Esophagus (tissue), 2 donors: ENCODE measurements around the gene CHST2. TPM values are rescaled to one million over a fixed set of nuclear protein-coding genes. Genes with fewer than 3 reads are reported as not detected.
A peak's percentile ranks its signal among the peaks of the same experiment; 100 is the strongest.

Source experiments
- H3K27ac ChIP-seq, 2 donors: one replicate each; pipeline ENCODE4 v1.5.1; 2013; ENCODE audit warnings: low read depth in 2 of 2, mild to moderate bottlenecking in 2 of 2, inconsistent platforms in 1 of 2, low read length in 1 of 2, moderate library complexity in 1 of 2
- H3K27me3 ChIP-seq, 2 donors: one replicate each; pipeline ENCODE4 v1.6.1; 2013; ENCODE audit warnings: low read length in 2 of 2, control low read depth in 1 of 2, mild to moderate bottlenecking in 1 of 2; ENCODE audit not compliant: insufficient read depth in 2 of 2, control insufficient read depth in 1 of 2
- H3K36me3 ChIP-seq, 2 donors: one replicate each; pipeline ENCODE4 v1.6.1; 2013; ENCODE audit warnings: low read length in 1 of 2; ENCODE audit not compliant: control insufficient read depth in 2 of 2, insufficient read depth in 2 of 2
- H3K4me1 ChIP-seq, 2 donors: one replicate each; pipeline ENCODE4 v1.6.1; 2013; ENCODE audit warnings: low read length in 1 of 2; ENCODE audit not compliant: control insufficient read depth in 2 of 2, insufficient read depth in 2 of 2
- H3K4me3 ChIP-seq, 2 donors: one replicate each; pipeline ENCODE4 v1.5.1; 2013; ENCODE audit warnings: low read length in 2 of 2, mild to moderate bottlenecking in 2 of 2, low read depth in 1 of 2, moderate library complexity in 1 of 2
- H3K9me3 ChIP-seq, 2 donors: one replicate each; pipeline ENCODE4 v1.6.1; 2013; ENCODE audit warnings: mild to moderate bottlenecking in 2 of 2, low read depth in 1 of 2, low read length in 1 of 2, moderate library complexity in 1 of 2; ENCODE audit not compliant: control insufficient read depth in 2 of 2, insufficient read depth in 1 of 2
- WGBS, 2 donors: extraction: QIAGEN DNeasy Blood & Tissue Kit; methylation state at CpG; one replicate each; pipeline ENCODE4 v1.1.7; 2013; 5-methylcytosine and 5-hydroxymethylcytosine counted together
- polyA plus RNA-seq, 2 donors: library from polyadenylated mRNA; stranded (reverse); fragments of 200-250 nt; gene quantifications; one replicate each; pipeline ENCODE4 v1.2.3, GENCODE V29; 2013
- donor health status: healthy with polysubstance abuse.
- donor health status: Bipolar disorder and iron deficiency.

The CHST2 gene
- polyA plus RNA-seq, 2 donors: 0.37 to 0.48 TPM

GRCh38 chr3:143098032-143098764, 21.4 kb upstream of the CHST2 start:
- Histone ChIP-seq H3K36me3 (no peaks in the 10 kb centered on the region), H3K4me3 (no peak overlapping the region), H3K9me3 (no peaks in the 10 kb centered on the region), H3K27me3 (no peaks in the 10 kb centered on the region), H3K27ac (no peak overlapping the region), H3K4me1 (no peaks in the 10 kb centered on the region)
- 75 to 77% methylated on average over 5 of the region's 5 CpGs for WGBS, 2 donors

GRCh38 chr3:143099210-143099609, 20.4 kb upstream of the CHST2 start:
- Histone ChIP-seq H3K9me3 (no peaks in the 10 kb centered on the region), H3K4me1 (no peaks in the 10 kb centered on the region), H3K27me3 (no peaks in the 10 kb centered on the region), H3K4me3 (no peak overlapping the region), H3K27ac (no peak overlapping the region), H3K36me3 (no peaks in the 10 kb centered on the region)
- WGBS, 2 donors: 59 to 72% methylated on average over 3 of the region's 3 CpGs

- Histone ChIP-seq H3K4me3 (no peak overlapping the region), H3K4me1 (no peaks in the 10 kb centered on the region), H3K27me3 (no peaks in the 10 kb centered on the region), H3K27ac (no peak overlapping the region), H3K9me3 (no peaks in the 10 kb centered on the region), H3K36me3 (no peaks in the 10 kb centered on the region)
- WGBS, 2 donors: 71 to 75% methylated on average over 2 of the region's 2 CpGs
Measured at GRCh38 chr3:143099690-143100089, 19.9 kb upstream of the CHST2 start.

GRCh38 chr3:143100451-143100850, 19.1 kb upstream of the CHST2 start:
- WGBS, 2 donors: 86 to 87% methylated on average over 6 of the region's 6 CpGs
- H3K4me1 ChIP-seq: no peaks in the 10 kb centered on the region
- peaks cover 3 to 4% of the 10 kb centered on the region in 2 donors for H3K9me3 ChIP-seq
- no peak overlapping the region for H3K4me3 ChIP-seq
- H3K27ac ChIP-seq: no peak overlapping the region
- H3K27me3 ChIP-seq: no peaks in the 10 kb centered on the region
- no peaks in the 10 kb centered on the region for H3K36me3 ChIP-seq

GRCh38 chr3:143101792-143102381, 17.7 kb upstream of the CHST2 start:
- Histone ChIP-seq H3K9me3 (peaks cover 3 to 4% of the 10 kb centered on the region in 2 donors), H3K36me3 (no peaks in the 10 kb centered on the region), H3K4me1 (no peaks in the 10 kb centered on the region), H3K27me3 (no peaks in the 10 kb centered on the region), H3K27ac (no peak overlapping the region), H3K4me3 (no peak overlapping the region)
- 82 to 85% methylated on average over 7 of the region's 7 CpGs for WGBS, 2 donors

- H3K4me3 ChIP-seq: no peak overlapping the region
- H3K27me3 ChIP-seq: no peaks in the 10 kb centered on the region
- no peaks in the 10 kb centered on the region for H3K36me3 ChIP-seq
- H3K4me1 ChIP-seq: no peaks in the 10 kb centered on the region
- H3K9me3 ChIP-seq: peaks cover 3 to 4% of the 10 kb centered on the region in 2 donors
- 79% methylated on average over 2 of the region's 2 CpGs for WGBS, 2 donors
- H3K27ac ChIP-seq: no peak overlapping the region
Measured at GRCh38 chr3:143103652-143104051, 15.9 kb upstream of the CHST2 start.

GRCh38 chr3:143105170-143105569, 14.4 kb upstream of the CHST2 start:
- Histone ChIP-seq H3K4me3 (no peak overlapping the region), H3K36me3 (no peaks in the 10 kb centered on the region), H3K9me3 (peaks cover 3 to 4% of the 10 kb centered on the region in 2 donors), H3K27ac (no peak overlapping the region), H3K4me1 (no peaks in the 10 kb centered on the region), H3K27me3 (no peaks in the 10 kb centered on the region)
- 81 to 84% methylated on average over 5 of the region's 5 CpGs for WGBS, 2 donors

- H3K4me3 ChIP-seq: no peak overlapping the region
- 57 to 60% methylated on average over 5 of the region's 5 CpGs for WGBS, 2 donors
- H3K27ac ChIP-seq: no peak overlapping the region
- H3K27me3 ChIP-seq: no peaks in the 10 kb centered on the region
- H3K36me3 ChIP-seq: no peaks in the 10 kb centered on the region
- peaks cover 3 to 4% of the 10 kb centered on the region in 2 donors for H3K9me3 ChIP-seq
- no peaks in the 10 kb centered on the region for H3K4me1 ChIP-seq
Measured at GRCh38 chr3:143109861-143110260, 9.7 kb upstream of the CHST2 start.

GRCh38 chr3:143110371-143110770, 9.2 kb upstream of the CHST2 start:
- no peak overlapping the region for H3K27ac ChIP-seq
- H3K4me3 ChIP-seq: no peak overlapping the region
- H3K9me3 ChIP-seq: no peaks in the 10 kb centered on the region
- H3K27me3 ChIP-seq: no peaks in the 10 kb centered on the region
- WGBS, 2 donors: 81 to 84% methylated on average over 5 of the region's 5 CpGs
- H3K4me1 ChIP-seq: no peaks in the 10 kb centered on the region
- no peaks in the 10 kb centered on the region for H3K36me3 ChIP-seq

- H3K36me3 ChIP-seq: no peaks in the 10 kb centered on the region
- H3K4me3 ChIP-seq: peak overlapping the region; percentile 65 to 73
- H3K27me3 ChIP-seq: no peaks in the 10 kb centered on the region
- H3K27ac ChIP-seq: no peak overlapping the region
- 46 to 58% methylated on average over 13 of the region's 13 CpGs for WGBS, 2 donors
- H3K9me3 ChIP-seq: peaks cover 0 to 6% of the 10 kb centered on the region in 2 donors
- H3K4me1 ChIP-seq: peaks cover 8 to 11% of the 10 kb centered on the region in 2 donors
Measured at GRCh38 chr3:143118630-143119008, 952 bp upstream of the CHST2 start.
